Measurements from ENCODE around the gene SLC43A1. TPM values are rescaled to one million over a fixed set of nuclear protein-coding genes. Genes with fewer than 3 reads are reported as not detected.

SLC43A1 gene
- total RNA-seq, 4 donors from 2014 or later, result 4.6 to 19.0 (median 11.2) TPM

DNA sequence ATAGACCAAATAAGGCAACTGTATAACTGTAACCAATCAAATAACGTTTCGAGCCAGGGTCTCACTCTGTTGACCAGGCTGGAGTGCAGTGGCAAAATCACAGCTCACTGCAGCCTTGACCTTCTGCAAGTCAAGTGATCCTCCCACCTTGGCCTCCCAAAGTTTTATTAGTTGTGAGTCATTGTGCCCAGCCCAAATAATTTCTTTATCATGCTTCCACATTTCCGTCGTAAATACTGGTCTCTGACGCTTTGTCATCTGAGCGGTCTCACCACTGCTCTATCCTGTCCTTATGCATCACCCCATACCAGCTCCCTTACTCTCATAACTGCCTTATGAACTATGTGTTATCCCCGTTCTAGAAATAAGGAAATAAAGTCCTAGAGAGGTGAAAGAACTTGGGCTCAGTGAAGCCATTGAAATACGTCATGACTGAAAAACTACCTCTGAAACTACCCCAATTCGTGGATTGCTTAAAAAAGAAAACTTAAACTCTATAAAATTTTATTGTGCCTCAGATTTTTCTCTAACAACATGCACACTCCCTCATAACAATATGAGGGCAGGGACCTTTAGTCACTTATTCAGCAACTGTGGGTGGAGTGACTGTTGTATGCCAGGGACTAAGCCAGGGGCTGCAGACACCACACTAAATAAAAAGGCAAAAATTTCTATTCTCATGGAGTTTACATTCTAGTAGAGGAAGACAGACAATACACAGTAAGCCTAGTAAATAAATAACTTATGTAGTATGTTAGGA, 71.0 kb downstream of the SLC43A1 start:
- Histone ChIP-seq H3K36me3 (no peaks in the 10 kb centered on the region), H3K27ac (no peak overlapping the region), H3K9me3 (no peaks in the 10 kb centered on the region), H3K4me1 (no peaks in the 10 kb centered on the region), H3K27me3 (no peaks in the 10 kb centered on the region), H3K4me3 (no peak overlapping the region)
- DNase-seq, result no peak
- TF ChIP-seq, protein P1, sequence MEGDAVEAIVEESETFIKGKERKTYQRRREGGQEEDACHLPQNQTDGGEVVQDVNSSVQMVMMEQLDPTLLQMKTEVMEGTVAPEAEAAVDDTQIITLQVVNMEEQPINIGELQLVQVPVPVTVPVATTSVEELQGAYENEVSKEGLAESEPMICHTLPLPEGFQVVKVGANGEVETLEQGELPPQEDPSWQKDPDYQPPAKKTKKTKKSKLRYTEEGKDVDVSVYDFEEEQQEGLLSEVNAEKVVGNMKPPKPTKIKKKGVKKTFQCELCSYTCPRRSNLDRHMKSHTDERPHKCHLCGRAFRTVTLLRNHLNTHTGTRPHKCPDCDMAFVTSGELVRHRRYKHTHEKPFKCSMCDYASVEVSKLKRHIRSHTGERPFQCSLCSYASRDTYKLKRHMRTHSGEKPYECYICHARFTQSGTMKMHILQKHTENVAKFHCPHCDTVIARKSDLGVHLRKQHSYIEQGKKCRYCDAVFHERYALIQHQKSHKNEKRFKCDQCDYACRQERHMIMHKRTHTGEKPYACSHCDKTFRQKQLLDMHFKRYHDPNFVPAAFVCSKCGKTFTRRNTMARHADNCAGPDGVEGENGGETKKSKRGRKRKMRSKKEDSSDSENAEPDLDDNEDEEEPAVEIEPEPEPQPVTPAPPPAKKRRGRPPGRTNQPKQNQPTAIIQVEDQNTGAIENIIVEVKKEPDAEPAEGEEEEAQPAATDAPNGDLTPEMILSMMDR (IDR thresholded peaks at IDR 0.05), result no peak
- TF ChIP-seq POLR2A (IDR thresholded peaks at IDR 0.05), result no peak

DNA sequence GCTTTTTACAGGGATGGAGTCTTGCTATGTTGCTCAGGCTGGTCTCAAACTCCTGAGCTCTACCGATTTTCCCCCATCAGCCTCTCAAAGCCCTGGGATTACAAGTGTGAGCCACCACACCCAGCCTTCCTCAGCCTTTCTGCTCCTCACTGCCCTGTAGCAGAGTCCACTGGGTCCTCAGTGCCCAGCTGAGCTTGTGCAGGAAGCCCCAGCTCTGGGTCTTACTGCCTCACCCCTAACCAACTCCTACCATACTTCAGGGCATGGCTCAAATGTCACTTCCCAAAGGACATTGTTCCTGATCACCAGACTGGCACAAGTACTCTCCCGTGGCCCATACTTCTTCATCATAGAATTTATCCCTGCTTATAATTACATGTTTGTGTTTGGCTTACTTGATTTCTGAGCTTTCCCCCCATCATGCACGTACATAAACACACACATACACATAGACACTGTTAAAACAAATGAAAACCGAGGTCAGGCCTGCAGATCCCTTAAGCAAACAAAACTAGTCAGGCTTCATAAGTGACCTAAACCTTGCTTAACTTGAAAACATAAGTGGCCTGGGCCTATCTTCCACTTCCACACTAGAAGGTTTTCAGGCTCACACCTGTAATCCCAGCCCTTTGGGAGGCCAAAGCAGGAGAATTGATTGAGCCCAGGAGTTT, 74.6 kb downstream of the SLC43A1 start:
- H3K9me3 ChIP-seq, result no peaks in the 10 kb centered on the region
- no peaks in the 10 kb centered on the region for H3K27me3 ChIP-seq
- no peak overlapping the region for H3K4me3 ChIP-seq
- TF ChIP-seq, protein P1 (IDR thresholded peaks at IDR 0.05), result no peak
- TF ChIP-seq POLR2A (IDR thresholded peaks at IDR 0.05), result no peak
- no peak overlapping the region for H3K27ac ChIP-seq
- H3K36me3 ChIP-seq, result no peaks in the 10 kb centered on the region
- no peaks in the 10 kb centered on the region for H3K4me1 ChIP-seq
- no peak for DNase-seq

DNA sequence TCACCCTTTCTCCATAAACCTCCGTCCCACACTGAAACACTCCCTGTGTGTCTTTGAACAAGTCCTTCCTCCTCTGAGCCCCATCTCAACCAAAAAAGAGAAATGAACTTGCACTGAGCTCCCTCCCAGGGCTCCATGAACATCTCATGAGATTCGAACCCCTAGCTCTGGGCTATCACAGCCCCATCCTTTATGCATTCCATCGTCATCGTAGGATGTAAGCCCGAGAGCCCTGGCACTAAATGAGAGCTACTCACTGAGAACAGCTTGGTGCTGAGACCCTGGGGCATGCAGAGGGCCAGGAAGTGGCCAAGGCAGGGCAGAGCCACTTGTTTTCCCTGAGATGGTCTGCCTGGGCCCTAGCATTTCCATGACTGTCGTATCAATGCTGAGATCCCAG, 75.7 kb downstream of the SLC43A1 start:
- no peaks in the 10 kb centered on the region for H3K36me3 ChIP-seq
- TF ChIP-seq, protein P1 (IDR thresholded peaks at IDR 0.05), result no peak
- no peak for TF ChIP-seq POLR2A (IDR thresholded peaks at IDR 0.05)
- H3K27ac ChIP-seq, result no peak overlapping the region
- no peak overlapping the region for H3K4me3 ChIP-seq
- H3K4me1 ChIP-seq, result no peaks in the 10 kb centered on the region
- no peaks in the 10 kb centered on the region for H3K27me3 ChIP-seq
- no peak for DNase-seq
- H3K9me3 ChIP-seq, result no peaks in the 10 kb centered on the region

DNA sequence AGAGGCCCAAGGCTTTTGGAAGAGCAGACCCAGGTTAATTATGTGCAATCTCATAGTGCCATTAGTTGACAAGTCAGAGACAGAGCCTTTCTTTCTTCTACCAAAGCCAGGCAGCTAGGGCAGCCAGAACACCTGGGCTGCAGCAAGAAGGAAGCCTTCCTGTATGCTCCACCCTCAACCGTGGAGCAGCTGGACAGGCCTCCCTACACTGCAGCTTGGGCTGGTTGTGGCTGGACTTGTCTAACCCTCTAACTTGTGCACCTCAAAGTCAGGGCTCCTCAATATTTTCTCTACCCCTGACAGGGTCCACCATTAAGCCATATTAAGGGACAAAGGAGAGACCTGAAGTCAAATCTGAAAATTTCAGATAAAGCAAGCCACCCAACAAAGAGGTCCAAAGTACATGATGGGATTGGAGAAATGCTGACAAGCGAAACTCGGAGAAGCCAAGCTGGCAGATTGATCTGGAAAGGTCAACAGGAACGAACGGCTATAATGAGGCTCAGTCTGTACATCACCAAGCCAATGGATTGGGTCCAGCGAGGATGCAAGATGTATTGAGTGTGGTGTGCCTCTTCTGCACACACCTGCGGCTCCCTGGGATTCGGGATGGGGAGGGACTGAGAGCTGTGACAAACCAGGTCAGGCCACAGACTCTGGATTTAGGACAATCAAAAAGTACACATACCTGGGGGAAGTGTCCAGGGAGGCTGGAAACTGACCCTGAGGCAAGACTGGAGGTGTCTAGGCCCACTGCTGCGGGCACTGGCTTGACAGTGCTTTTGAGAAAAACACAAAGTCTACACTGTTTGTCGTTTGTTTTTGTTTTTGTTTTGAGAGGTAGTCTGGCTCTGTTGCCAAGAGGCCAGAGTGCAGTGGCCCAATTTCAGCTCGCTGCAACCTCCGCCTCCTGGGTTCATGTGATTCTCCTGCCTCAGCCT, 76.9 kb downstream of the SLC43A1 start:
- H3K27me3 ChIP-seq, result no peaks in the 10 kb centered on the region
- H3K36me3 ChIP-seq, result no peaks in the 10 kb centered on the region
- DNase-seq, result no peak
- H3K4me3 ChIP-seq, result no peak overlapping the region
- no peak overlapping the region for H3K27ac ChIP-seq
- H3K4me1 ChIP-seq, result no peaks in the 10 kb centered on the region
- TF ChIP-seq, protein P1 (IDR thresholded peaks at IDR 0.05), result no peak
- no peak for TF ChIP-seq POLR2A (IDR thresholded peaks at IDR 0.05)
- no peaks in the 10 kb centered on the region for H3K9me3 ChIP-seq

DNA sequence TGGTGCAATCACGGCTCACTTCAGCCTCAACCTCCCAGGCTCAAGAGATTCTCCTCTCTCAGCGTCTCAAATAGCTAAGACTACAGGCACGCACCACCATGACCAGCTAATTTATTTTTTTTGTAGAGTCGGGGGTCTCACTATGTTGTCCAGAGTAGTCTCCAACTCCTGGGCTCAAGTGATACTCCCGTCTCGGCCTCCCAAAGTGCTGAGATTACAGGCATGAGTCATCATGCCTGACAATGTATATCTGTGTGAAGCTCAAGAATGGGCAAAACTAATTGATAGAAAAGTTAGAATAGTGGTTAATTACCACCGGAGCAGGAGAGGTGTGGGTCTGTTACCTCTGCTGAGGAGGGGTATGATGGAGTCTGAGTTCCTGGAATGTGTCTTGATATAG, 79.5 kb downstream of the SLC43A1 start:
- Histone ChIP-seq H3K27me3 (no peaks in the 10 kb centered on the region), H3K9me3 (no peaks in the 10 kb centered on the region), H3K4me3 (no peak overlapping the region), H3K4me1 (no peaks in the 10 kb centered on the region), H3K27ac (no peak overlapping the region), H3K36me3 (no peaks in the 10 kb centered on the region)
- DNase-seq, result no peak
- no peak for TF ChIP-seq POLR2A (IDR thresholded peaks at IDR 0.05)
- TF ChIP-seq, protein P1 (IDR thresholded peaks at IDR 0.05), result no peak
